ENCODE results near the gene FARS2.
"Not testable (repeated sequence)": the region's sequence is repeated elsewhere in the genome, so short reads cannot be mapped to it uniquely, and the experiment has no call there.

FARS2 gene

GRCh38 chr6:5541025-5541424 is 279.7 kb downstream of the FARS2 start:
- no peak for FAIRE-seq

GRCh38 chr6:5541751-5542432 is 280.6 kb downstream of the FARS2 start:
- FAIRE-seq, result no peak

- FAIRE-seq, result no peak
These were observed 286.2 kb downstream of the FARS2 start for GRCh38 chr6:5547556-5547955.

GRCh38 chr6:5550631-5551030 is 289.3 kb downstream of the FARS2 start:
- no peak for FAIRE-seq

GRCh38 chr6:5552243-5552642 is 290.9 kb downstream of the FARS2 start:
- no peak for FAIRE-seq

DNA sequence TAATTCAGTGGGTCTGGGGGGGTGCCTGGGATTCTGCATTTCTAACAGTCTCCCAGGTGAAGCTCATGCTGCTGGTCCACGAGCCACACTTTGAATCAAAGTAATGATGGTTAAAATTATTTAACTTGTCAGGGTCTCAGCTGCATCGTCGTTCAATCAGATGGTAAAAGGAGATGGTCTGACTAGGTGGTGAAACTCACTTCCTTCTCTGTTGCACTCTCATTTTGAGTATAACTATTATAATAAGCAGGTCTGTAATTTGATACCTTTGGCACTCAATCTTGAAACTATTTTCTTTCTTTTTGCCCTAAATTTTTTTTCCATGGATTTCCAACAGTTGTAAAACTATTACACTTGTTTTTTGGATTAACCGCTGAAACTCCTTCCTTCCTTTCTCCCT is 292.5 kb downstream of the FARS2 start:
- FAIRE-seq, result no peak

GRCh38 chr6:5554226-5554625 is 292.9 kb downstream of the FARS2 start:
- no peak for FAIRE-seq

GRCh38 chr6:5556011-5556410 is 294.7 kb downstream of the FARS2 start:
- FAIRE-seq, result no peak

GRCh38 chr6:5557506-5557905 is 296.2 kb downstream of the FARS2 start:
- no peak for FAIRE-seq

GRCh38 chr6:5559651-5560050 is 298.3 kb downstream of the FARS2 start:
- no peak for FAIRE-seq

DNA sequence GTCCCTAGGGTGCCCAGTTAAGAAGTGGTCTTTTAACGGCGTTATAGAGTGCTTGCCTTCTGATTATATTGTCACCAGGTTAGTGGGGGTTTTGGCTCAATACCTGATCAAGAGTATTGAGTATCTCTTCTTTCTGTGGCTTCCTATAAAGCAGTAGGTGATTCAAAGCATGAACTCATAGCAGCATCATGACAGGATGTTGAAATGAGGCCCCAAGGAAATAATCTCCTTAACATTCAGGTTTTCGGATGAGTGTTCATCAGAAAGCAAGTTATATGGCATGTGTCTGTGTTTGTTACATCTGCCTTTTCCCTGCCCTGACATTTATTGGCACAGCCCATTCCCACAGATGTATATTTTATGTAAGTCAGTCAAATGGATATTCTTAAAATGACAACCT is 301.0 kb downstream of the FARS2 start:
- no peak for FAIRE-seq

DNA sequence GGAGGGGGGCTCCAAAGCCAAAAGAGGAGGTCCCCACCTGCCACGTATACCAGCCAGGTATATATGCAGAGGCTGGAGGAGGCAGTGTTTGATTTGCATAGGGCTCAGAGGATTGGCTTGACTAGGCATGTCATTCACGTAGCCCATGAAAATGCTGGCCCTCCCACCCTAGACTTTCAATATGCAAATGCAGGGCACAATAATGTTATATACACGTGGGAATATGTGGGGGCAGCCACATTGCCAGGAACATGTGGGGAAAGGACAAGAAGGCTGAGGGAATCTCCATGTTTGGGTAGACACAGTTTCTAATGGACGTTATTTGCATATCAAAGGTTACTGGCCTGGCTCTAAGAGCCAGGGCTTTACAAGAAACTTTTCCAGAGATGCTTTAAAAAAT is 301.8 kb downstream of the FARS2 start:
- FAIRE-seq, result no peak

DNA sequence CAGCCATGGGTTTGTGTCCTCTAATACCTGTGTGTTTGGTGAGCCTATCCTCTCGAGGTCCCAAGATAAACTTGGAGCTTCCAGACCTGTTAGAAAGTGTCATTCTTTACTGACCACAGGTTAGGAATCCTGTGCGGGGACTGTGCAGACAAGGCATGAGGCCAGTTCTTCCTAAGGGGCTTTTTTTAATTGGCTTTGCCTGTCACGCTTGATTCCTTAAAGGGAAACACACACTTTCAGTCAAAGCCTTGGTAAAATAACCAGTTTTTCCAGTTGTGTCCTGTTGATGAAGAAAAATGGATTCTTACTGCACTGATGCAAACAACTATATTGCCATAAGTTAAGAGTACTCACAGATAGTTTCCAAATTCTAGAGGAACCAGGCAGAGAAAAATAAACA is 303.4 kb downstream of the FARS2 start:
- not testable (repeated sequence) for FAIRE-seq

GRCh38 chr6:5565971-5566370 is 304.7 kb downstream of the FARS2 start:
- no peak for FAIRE-seq

GRCh38 chr6:5566718-5567117 is 305.4 kb downstream of the FARS2 start:
- no peak for FAIRE-seq

DNA sequence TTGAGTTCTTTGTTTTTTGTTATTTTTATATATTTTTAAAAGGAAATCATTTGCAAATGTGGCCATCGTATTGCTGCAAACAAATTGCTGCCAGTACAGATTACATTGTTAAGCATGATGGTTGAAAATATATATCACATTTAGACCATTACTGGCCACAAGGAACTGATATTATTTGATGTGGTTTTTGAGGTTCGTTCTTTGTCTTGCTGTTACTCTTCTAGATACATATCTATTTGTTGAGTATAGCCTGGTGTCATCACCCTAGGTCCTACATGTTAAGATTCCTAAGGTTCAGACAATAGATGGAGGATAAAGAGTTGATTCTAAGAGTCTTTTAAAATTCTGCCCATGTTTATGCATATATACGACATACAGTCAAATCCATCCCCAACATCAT is 306.0 kb downstream of the FARS2 start:
- no peak for FAIRE-seq

- FAIRE-seq, result no peak
These were observed 306.6 kb downstream of the FARS2 start for GRCh38 chr6:5567890-5568289.

DNA sequence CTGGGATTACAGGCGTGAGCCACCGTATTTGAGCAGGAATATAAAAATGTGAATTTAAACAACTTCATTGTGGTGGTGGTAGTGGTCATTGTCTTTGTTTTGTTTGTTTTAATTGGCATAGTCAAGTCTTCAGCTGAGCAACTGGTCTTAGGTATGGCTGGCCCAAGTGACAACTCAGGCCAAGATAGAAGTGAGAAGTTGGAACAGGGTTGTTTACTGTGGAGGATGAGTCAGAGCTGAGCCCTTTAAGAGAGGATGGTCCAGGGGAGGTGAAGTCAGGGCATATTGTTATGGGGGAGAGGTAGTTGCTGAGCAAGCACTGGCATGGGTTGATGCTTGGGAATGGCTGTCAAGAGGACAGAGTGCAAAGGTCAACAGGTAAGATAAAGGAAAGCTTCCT is 308.2 kb downstream of the FARS2 start:
- no peak for FAIRE-seq

DNA sequence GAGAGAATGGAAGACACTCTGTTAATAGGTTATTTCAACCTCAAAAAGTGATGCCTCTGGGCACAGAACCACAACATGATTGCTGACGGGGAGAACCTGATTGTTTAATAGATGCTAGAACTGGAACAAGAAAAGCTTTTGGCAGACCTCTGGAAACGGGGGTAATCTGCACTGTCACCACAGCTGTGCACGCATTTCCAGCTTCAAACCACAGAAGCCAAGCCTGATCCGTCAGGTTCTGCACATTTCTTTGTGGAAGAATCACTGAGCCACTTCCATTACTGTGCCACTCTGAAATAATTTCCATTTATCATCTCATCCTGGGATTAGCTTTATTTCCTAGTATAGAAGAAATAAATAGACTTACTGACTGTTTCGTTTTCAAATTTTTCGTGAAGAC is 309.3 kb downstream of the FARS2 start:
- FAIRE-seq, result no peak

DNA sequence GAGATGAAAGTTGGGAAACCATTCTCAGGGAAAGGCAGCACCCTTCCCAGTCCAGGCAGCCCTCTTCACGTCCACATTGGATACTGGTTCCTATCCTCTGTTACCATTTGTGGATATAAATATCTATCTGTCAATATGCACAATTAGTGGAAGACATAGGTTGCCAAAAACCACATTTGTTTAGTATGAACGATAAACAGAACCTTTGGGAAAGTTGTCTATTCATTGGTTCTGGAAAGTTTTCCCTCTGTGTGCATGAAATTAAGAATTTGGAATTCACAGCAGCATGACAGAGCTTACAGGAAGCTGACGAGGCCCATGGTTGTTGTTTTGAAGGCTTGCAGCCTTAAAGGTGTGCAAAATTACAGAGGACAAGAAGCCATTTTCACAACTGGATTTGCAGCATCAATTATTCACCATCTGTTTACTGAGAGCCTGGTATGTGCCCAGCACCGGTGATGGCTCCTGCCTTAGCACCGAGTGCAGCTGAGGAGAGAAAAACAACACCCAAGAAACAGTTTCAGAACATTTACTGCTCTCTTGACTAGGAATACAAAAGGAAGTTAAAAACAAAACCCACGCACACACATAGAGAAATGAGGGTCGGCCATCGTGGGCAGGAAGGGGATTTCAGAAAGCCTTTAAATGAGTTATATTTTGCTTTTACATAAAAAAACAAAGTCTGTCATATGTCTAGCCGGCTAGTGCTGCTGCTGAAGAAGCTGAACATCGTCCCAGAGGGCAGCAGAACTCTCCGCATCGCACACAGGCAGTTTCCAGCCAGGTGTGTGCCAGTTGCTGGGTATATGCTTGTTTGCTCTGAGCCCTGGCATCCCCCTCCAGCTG is 319.6 kb downstream of the FARS2 start:
- no peak for FAIRE-seq

- no peak for FAIRE-seq
These were observed 321.4 kb downstream of the FARS2 start for GRCh38 chr6:5582762-5583161.

- FAIRE-seq, result no peak
These were observed 322.2 kb downstream of the FARS2 start for GRCh38 chr6:5583528-5583927.

- no peak for FAIRE-seq
These were observed 322.8 kb downstream of the FARS2 start for GRCh38 chr6:5584078-5584482.

DNA sequence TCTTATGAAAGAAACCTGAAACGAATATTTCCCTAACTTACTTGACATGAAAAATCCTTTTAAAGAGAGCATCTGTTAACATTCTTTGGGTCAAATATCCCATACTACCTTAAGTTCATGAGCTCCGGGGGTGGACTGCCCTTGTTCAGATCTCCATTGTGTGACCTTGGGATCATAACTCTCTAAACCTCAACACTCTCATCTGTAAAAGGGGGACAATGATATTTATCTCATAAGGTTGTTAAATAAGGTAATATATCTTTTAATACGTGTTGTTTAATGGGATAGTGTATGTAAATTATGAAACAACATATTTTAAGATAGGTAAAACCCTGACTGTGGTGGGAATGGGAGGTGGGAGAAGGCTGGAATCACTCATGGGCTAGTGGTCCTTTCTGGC is 326.3 kb downstream of the FARS2 start:
- no peak for FAIRE-seq

Data from colon (tissue), 2 donors.